K562 (cell line): Measurements from ENCODE around the gene DST. TPM values are rescaled to one million over a fixed set of nuclear protein-coding genes. Genes with fewer than 3 reads are reported as not detected.

ENCODE experiments used
- ATAC-seq: fragments of 200-7000 bp; cut with Tn5 transposase; 3 replicates; pipeline ENCODE4 v1.9.1; 2020; ENCODE audit warnings: moderate library complexity
- BruUV-seq: library from RNA; stranded (reverse); fragments of 400-500 nt; replicated peaks from 2 replicates; lab custom pipeline; 2021; lab: Mats Ljungman, UMichigan
- CTCF ChIA-PET: fragments of 300-600 bp; formaldehyde crosslinking; extraction: SDS; loops from one replicate; lab custom pipeline; 2021; ENCODE audit warnings: low intra/inter-chr PET ratio; lab: Yijun Ruan, JAX
- POLR2A ChIA-PET: fragments of 300-600, 350-650 bp; sonication (Branson Sonifier 250); formaldehyde crosslinking; extraction: SDS; loops from one replicate; lab custom pipeline; 2021; ENCODE audit warnings: antibody characterized with exemption, inconsistent platforms; lab: Yijun Ruan, JAX
- DNase-seq, 4 experiments: peaks; one replicate each; pipeline versions ENCODE4 v3.0.0 to v3.0.0-alpha.2; 2011 to 2018; ENCODE audit warnings: low spot score in 3 of 4, mixed read lengths in 3 of 4; ENCODE audit errors: extremely low read depth in 1 of 4
- FAIRE-seq: peaks from 2 replicates; lab custom pipeline; 2011; peaks lifted over from hg19 to GRCh38; lab: Jason Lieb, UNC
- H2AFZ ChIP-seq: 2 replicates; pipeline ENCODE4 v1.6.0; 2011; ENCODE audit warnings: low read depth, low read length, control low read depth, inconsistent platforms
- H3K27ac ChIP-seq: fragments of 200-600 bp; 3 replicates; pipeline ENCODE4 v1.8.0; 2011; ENCODE audit warnings: low read depth, mild to moderate bottlenecking, control low read depth, inconsistent platforms, low read length, moderate library complexity, mixed read lengths; ENCODE audit errors: extremely low read depth
- H3K27me3 ChIP-seq, 2 experiments: fragments of 300-600 bp in 1 of 2; 2 replicates in 1 of 2; 3 replicates in 1 of 2; pipeline versions ENCODE4 v1.6.0 to v1.8.0; 2011; ENCODE audit warnings: inconsistent platforms in 2 of 2, low read length in 2 of 2, mild to moderate bottlenecking in 1 of 2, mixed read lengths in 1 of 2, moderate library complexity in 1 of 2; ENCODE audit not compliant: control insufficient read depth in 2 of 2, insufficient read depth in 2 of 2
- H3K36me3 ChIP-seq: fragments of 300-600 bp; 3 replicates; pipeline ENCODE4 v1.8.0; 2011; ENCODE audit warnings: mild to moderate bottlenecking, low read length, inconsistent platforms; ENCODE audit not compliant: control insufficient read depth, insufficient read depth
- H3K4me1 ChIP-seq, 2 experiments: fragments of 200-600 bp in 1 of 2; replicated peaks in 1 of 2; 2 replicates in 1 of 2; 3 replicates in 1 of 2; pipeline versions ENCODE4 v1.5.1 to v1.8.0; 2011; ENCODE audit warnings: inconsistent platforms in 2 of 2, low read length in 2 of 2, mild to moderate bottlenecking in 1 of 2, mixed read lengths in 1 of 2, moderate library complexity in 1 of 2; ENCODE audit not compliant: control insufficient read depth in 2 of 2, insufficient read depth in 2 of 2
- H3K4me2 ChIP-seq: 2 replicates; pipeline ENCODE4 v1.6.1; 2011; ENCODE audit warnings: low read length, control low read depth, inconsistent platforms, mixed read lengths; ENCODE audit not compliant: insufficient read depth
- H3K4me3 ChIP-seq: fragments of 200-600 bp; sonication (generic), shearing (Covaris generic); 2 replicates; pipeline ENCODE4 v1.5.1; 2016; ENCODE audit warnings: control low read depth, inconsistent platforms
- H3K79me2 ChIP-seq: fragments of 200-600 bp; 3 replicates; pipeline ENCODE4 v1.8.0; 2011; ENCODE audit warnings: low read length, inconsistent platforms; ENCODE audit not compliant: control insufficient read depth, insufficient read depth
- H3K9ac ChIP-seq, 2 experiments: 2 replicates each; pipeline versions ENCODE4 v1.6.0 to v1.6.1; 2011; ENCODE audit warnings: low read depth in 2 of 2, low read length in 2 of 2, control low read depth in 1 of 2, inconsistent platforms in 1 of 2, mild to moderate bottlenecking in 1 of 2, mixed read lengths in 1 of 2; ENCODE audit not compliant: insufficient read depth in 1 of 2
- H3K9me1 ChIP-seq: one replicate; pipeline ENCODE4 v1.6.0; 2011; ENCODE audit warnings: inconsistent platforms, mild to moderate bottlenecking, low read length, moderate library complexity; ENCODE audit not compliant: control insufficient read depth, insufficient read depth
- H3K9me3 ChIP-seq: replicated peaks from 2 replicates; pipeline ENCODE4 v1.5.1; 2011; ENCODE audit warnings: low read depth, low read length, inconsistent platforms; ENCODE audit not compliant: control insufficient read depth, insufficient read depth
- H4K20me1 ChIP-seq: replicated peaks from 2 replicates; pipeline ENCODE4 v1.6.1; 2011; ENCODE audit warnings: low read length, inconsistent platforms, mixed read lengths; ENCODE audit not compliant: control insufficient read depth, insufficient read depth
- ARID1B ChIP-seq: fragments of 450-650 bp; IDR thresholded peaks from 2 replicates; pipeline ENCODE4 v1.6.1; 2016; ENCODE audit warnings: antibody characterized with exemption, mild to moderate bottlenecking, inconsistent platforms
- CREM ChIP-seq: IDR thresholded peaks from 2 replicates; pipeline ENCODE4 v1.6.1; 2014; ENCODE audit warnings: antibody characterized with exemption, low read depth
- DMBX1 ChIP-seq: fragments of 250-450 bp; sonication (Bioruptor Pico); IDR thresholded peaks from 2 replicates; pipeline ENCODE4 v1.8.0; 2022; ENCODE audit warnings: inconsistent platforms, mild to moderate bottlenecking, moderate library complexity, borderline replicate concordance
- E2F5 ChIP-seq: sonication (generic); formaldehyde crosslinking; IDR thresholded peaks from 2 replicates; pipeline ENCODE4 v1.8.0; 2022; ENCODE audit warnings: mild to moderate bottlenecking, missing genetic modification reagents
- IRF9 ChIP-seq: fragments of 450-650 bp; IDR thresholded peaks from 2 replicates; pipeline ENCODE4 v1.6.1; 2016; ENCODE audit warnings: missing biosample characterization, missing genetic modification characterization
- MED1 ChIP-seq: sonication (generic); formaldehyde crosslinking; IDR thresholded peaks from 2 replicates; pipeline ENCODE4 v1.8.1; 2023; ENCODE audit warnings: missing genetic modification reagents, borderline replicate concordance
- PATZ1 ChIP-seq: fragments of 250-450 bp; sonication (Bioruptor Pico); IDR thresholded peaks from 2 replicates; pipeline ENCODE4 v1.5.0; 2020; ENCODE audit warnings: mild to moderate bottlenecking, borderline replicate concordance
- RBM17 ChIP-seq: fragments of 200-400 bp; formaldehyde crosslinking; IDR thresholded peaks from 2 replicates; pipeline ENCODE4 v1.6.1; 2017; ENCODE audit warnings: low read depth, mild to moderate bottlenecking, low read length, borderline replicate concordance
- ZBED1 ChIP-seq: IDR thresholded peaks from 2 replicates; pipeline ENCODE4 v1.6.1; 2014
- ZNF695 ChIP-seq: fragments of 450-650 bp; formaldehyde crosslinking; IDR thresholded peaks from 2 replicates; pipeline ENCODE4 v1.4.0; 2020; ENCODE audit warnings: mild to moderate bottlenecking, moderate library complexity
- WGBS: fragments of 100-300 bp; shearing (Covaris generic); methylation state at CpG from one replicate; pipeline ENCODE4 v1.1.6; 2016; ENCODE audit warnings: low coverage, mixed read lengths; ENCODE audit not compliant: insufficient coverage; ENCODE audit errors: missing lambda C conversion rate; 5-methylcytosine and 5-hydroxymethylcytosine counted together
- in situ Hi-C: fragments of 300-500 bp; cut with MboI; formaldehyde crosslinking; loops from 4 replicates; pipeline ENCODE4 v1.15.0; 2018; ENCODE audit warnings: inconsistent platforms, mixed read lengths
- intact Hi-C: fragments of 100-400 bp; cut with micrococcal nuclease; formaldehyde crosslinking; loops from 2 replicates; pipeline ENCODE4 v1.14.2; 2022
- polyA plus RNA-seq, 8 experiments: library from polyadenylated mRNA; depleted of rRNA in 4 of 8; stranded (reverse) in 5 of 8; unstranded in 3 of 8; fragments of >200 nt; fragmentation: Nextera tagmentation in 2 of 8; fragmentation: Illumina TruSeq in 1 of 8; extraction: Ambion mirVana in 2 of 8; extraction: Trizol in 1 of 8; gene quantifications; 2 replicates each; pipeline versions ENCODE4 v1.2.1 to v1.2.3, GENCODE V29; 2011 to 2014; ENCODE audit warnings: inconsistent platforms in 1 of 8, missing spikeins in 1 of 8
- total RNA-seq, 7 experiments: library from RNA; depleted of rRNA in 6 of 7; stranded (reverse); fragments of >200 nt in 6 of 7; fragmentation: Illumina TruSeq in 2 of 7; extraction: Trizol in 2 of 7; gene quantifications; 2 replicates each; pipeline versions ENCODE4 v1.2.1 to v1.2.3, GENCODE V29; 2011 to 2021; ENCODE audit warnings: low replicate concordance in 1 of 7

The DST gene
- total and polyA plus RNA-seq, 9 of the 15 experiments (the other 6 are each of a cell fraction or from before 2014, with no cell fraction given) = 5.2 to 21.9 (median 13.3) TPM

- no peak overlapping the region for H3K4me2 ChIP-seq
Observed at GRCh38 chr6:56532766-56533551, 109.7 kb downstream of the DST start.

More at GRCh38 chr6:56532766-56533551, 109.7 kb downstream of the DST start:
- BruUV-seq = no TSS peak
- Histone ChIP-seq H3K27ac (no peak overlapping the region), H3K9me1 (no peaks in the 10 kb centered on the region), H3K79me2 (no peaks in the 10 kb centered on the region), H3K27me3 (no peaks in the 10 kb centered on the region), H3K9ac (no peak overlapping the region), H3K9me3 (no peaks in the 10 kb centered on the region), H3K4me3 (no peak overlapping the region), H3K4me1 (no peaks in the 10 kb centered on the region), H4K20me1 (no peaks in the 10 kb centered on the region), H2AFZ (no peak overlapping the region), H3K36me3 (no peaks in the 10 kb centered on the region)
- DNase-seq (no peak), ATAC-seq (no peak), FAIRE-seq (no peak)
- intact Hi-C loops = no loop called here
- in situ Hi-C loops = no loop called here
- ChIA-PET POLR2A (interaction anchor here (0.8 to 3.0 kb wide), 2 partner anchors 9 kb away, joined by 4 to 16 read pairs; no protein-coding TSS in a partner anchor), CTCF (no interaction called here)
- TF ChIP-seq E2F5 = no peak
- TF ChIP-seq ZNF695 (CRISPR knock-in tag) = no peak
- no peak for TF ChIP-seq CREM
- no peak for TF ChIP-seq PATZ1 (CRISPR knock-in tag)
- TF ChIP-seq ARID1B = no peak
- TF ChIP-seq RBM17 = no peak
- TF ChIP-seq IRF9 (tag) = no peak
- TF ChIP-seq DMBX1 (CRISPR knock-in tag) = no peak
- TF ChIP-seq ZBED1 = no peak
- TF ChIP-seq MED1 (CRISPR knock-in tag) = no peak
- WGBS = 63% methylated on average over 5 of the region's 5 CpGs
